ENCODE measurements around the gene DUOX1.

The DUOX1 gene

DNA sequence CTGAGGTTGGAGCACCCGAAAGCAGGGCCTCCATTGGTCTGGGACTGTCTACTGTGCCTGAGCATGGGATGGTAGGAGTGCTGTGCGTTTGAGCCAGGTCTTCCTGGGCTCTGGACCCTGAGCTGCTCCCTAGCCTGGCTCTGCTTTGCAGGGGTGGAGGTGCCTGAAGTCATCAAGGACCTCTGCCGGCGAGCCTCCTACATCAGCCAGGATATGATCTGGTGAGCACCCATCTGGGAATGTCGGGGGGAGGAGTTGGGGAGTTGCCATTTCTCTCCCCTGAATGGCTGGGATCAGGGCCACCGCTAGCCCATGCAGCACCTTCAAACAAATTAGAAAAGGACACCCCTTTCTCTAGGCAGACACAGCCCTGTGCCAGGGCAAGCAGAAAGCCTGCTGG, 20.7 kb downstream of the DUOX1 start:
- Mint-ChIP-seq H3K9me3 (no peaks in the 10 kb centered on the region), H3K36me3 (ENCODE audit: low read depth) (peaks cover 8% of the 10 kb centered on the region), H3K4me1 (ENCODE audit: low read depth) (no peaks in the 10 kb centered on the region), H3K4me3 (no peak overlapping the region), H3K27me3 (ENCODE audit: low read depth) (no peaks in the 10 kb centered on the region), H3K27ac (no peak overlapping the region)
- no peak for DNase-seq (ENCODE audit: low spot score)

DNA sequence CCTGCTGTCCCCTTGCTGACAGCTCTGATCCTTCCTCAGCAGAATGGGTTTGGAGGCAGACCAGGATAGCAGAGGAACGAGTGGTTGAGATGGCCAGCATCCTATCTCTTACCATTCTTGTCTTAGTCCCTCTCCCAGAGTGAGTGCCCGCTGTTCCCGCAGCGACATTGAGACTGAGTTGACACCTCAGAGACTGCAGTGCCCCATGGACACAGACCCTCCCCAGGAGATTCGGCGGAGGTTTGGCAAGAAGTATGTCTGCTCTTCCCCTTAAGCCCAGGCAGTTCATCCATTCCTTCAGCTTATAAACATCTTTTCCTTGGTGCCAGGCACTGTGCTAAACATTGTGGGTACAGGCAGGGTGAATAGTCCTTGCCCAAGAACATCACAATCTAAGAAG, 21.2 kb downstream of the DUOX1 start:
- no peak overlapping the region for H3K27ac Mint-ChIP-seq
- H3K27me3 Mint-ChIP-seq (ENCODE audit: low read depth): no peaks in the 10 kb centered on the region
- H3K4me1 Mint-ChIP-seq (ENCODE audit: low read depth): no peaks in the 10 kb centered on the region
- H3K9me3 Mint-ChIP-seq: no peaks in the 10 kb centered on the region
- no peak overlapping the region for H3K4me3 Mint-ChIP-seq
- peaks cover 8% of the 10 kb centered on the region for H3K36me3 Mint-ChIP-seq (ENCODE audit: low read depth)
- no peak for DNase-seq (ENCODE audit: low spot score)

DNA sequence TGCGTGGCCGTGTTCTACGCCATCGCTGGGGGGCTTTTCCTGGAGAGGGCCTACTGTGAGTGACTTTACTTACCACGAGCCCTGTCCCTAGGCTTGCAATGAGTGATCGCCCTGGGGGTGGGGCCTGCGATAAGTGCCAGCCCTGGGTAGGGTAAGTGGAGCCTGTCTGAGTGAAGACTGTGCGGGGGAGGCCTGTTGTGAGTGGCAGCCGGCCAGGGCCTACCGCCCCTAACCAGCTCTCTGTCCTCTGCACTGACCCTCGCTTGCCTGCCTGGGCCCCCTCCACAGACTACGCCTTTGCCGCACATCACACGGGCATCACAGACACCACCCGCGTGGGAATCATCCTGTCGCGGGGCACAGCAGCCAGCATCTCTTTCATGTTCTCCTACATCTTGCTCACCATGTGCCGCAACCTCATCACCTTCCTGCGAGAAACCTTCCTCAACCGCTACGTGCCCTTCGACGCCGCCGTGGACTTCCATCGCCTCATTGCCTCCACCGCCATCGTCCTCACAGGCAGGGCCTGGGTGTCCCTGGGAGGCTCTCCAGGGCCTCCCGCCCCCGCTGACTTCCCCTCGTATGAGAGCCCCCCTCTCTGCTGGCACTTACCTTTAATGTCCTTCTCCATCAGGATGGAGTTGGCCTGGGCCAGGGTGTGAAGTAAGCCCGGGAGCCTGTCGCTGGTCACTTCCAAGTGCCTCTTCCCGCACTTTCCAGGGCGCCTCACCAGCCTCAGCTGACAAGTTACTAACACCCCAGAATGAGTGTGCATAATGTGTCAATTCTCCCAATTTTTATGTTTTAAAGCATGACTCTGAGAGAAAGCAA, 22.4 kb downstream of the DUOX1 start:
- DNase-seq (ENCODE audit: low spot score): no peak
- H3K4me3 Mint-ChIP-seq: no peak overlapping the region
- H3K36me3 Mint-ChIP-seq (ENCODE audit: low read depth): peaks cover 8% of the 10 kb centered on the region
- H3K27ac Mint-ChIP-seq: no peak overlapping the region
- H3K27me3 Mint-ChIP-seq (ENCODE audit: low read depth): no peaks in the 10 kb centered on the region
- H3K4me1 Mint-ChIP-seq (ENCODE audit: low read depth): peaks cover 5% of the 10 kb centered on the region
- no peaks in the 10 kb centered on the region for H3K9me3 Mint-ChIP-seq

DNA sequence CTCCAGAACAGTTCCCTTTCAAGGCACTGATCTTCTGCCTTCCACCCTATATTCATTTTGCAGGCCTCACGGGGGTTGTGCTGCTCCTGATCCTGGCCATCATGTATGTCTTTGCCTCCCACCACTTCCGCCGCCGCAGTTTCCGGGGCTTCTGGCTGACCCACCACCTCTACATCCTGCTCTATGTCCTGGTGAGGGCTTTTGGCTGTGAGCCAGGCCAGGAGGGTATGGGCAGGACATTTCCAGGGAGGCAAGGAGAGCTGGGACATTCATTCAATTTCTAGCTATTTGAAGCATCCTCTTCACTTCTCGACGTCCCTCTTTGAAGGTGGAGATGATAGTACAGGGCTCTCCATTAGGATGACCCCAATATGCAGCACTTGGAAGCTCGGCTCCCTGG, 25.9 kb downstream of the DUOX1 start:
- H3K4me3 Mint-ChIP-seq: no peak overlapping the region
- H3K27ac Mint-ChIP-seq: no peak overlapping the region
- H3K9me3 Mint-ChIP-seq: no peaks in the 10 kb centered on the region
- no peak for DNase-seq (ENCODE audit: low spot score)
- H3K27me3 Mint-ChIP-seq (ENCODE audit: low read depth): no peaks in the 10 kb centered on the region
- peaks cover 16% of the 10 kb centered on the region for H3K4me1 Mint-ChIP-seq (ENCODE audit: low read depth)
- H3K36me3 Mint-ChIP-seq (ENCODE audit: low read depth): peaks cover 9% of the 10 kb centered on the region

DNA sequence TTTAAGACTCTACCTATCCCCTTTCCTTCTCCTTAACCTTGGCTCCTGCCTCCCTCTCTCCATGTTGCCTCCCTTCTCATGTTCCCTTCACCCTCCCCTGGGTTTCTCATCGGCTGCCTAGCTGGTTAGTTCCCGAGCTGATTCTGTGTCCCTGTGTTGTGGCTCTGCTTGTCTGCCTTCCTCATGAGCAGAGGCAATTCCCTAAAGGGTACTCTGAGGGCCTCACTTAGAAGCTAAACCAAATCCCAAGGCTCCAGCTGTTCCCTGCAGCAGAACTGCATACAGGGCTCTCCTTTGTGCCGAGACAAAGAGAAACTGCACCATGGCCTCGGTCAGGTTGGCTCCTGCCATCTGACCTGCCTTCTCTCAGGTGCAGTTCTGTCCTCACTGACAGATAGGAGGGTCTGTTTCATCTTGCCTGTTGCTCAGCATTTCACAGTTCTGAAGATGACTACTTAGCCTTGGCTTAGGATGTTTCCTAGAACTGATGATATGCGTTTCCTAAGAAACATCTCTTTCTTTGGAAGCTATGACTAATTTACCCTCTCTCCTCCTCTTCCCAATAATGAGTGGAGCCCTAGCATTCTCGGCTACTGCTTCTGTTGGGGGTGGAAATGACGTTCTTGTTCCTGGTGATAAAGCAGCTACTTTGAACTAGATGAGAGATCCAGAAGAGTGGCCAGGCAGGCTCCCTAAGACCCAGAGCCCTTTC, 27.1 kb downstream of the DUOX1 start:
- no peak for DNase-seq (ENCODE audit: low spot score)
- Mint-ChIP-seq H3K36me3 (ENCODE audit: low read depth) (peaks cover 6% of the 10 kb centered on the region), H3K27ac (peak overlapping the region; percentile 66), H3K4me1 (ENCODE audit: low read depth) (peaks cover 16% of the 10 kb centered on the region), H3K4me3 (no peak overlapping the region), H3K9me3 (no peaks in the 10 kb centered on the region), H3K27me3 (ENCODE audit: low read depth) (no peaks in the 10 kb centered on the region)

DNA sequence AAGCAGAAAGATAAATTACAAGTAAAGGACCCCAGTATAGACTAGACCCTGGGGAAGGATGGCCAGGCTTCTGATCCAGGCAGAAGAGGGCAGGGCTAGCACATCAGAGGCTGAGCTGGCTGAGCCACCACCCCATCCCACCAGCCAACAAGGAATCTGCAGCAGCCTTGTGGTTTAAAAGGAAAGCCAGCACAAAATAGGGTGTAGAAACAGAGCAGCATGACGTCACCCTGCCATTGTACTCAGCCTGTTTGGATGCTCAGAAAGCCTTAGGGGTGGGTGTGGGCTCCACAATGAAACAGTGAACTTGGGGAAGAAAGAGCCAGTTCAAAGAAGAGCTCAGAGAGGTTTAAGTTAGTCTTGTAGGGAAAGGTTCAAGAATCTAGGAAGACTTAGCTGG, 28.2 kb downstream of the DUOX1 start:
- peaks cover 18% of the 10 kb centered on the region for H3K4me1 Mint-ChIP-seq (ENCODE audit: low read depth)
- H3K36me3 Mint-ChIP-seq (ENCODE audit: low read depth): peaks cover 1% of the 10 kb centered on the region
- H3K27me3 Mint-ChIP-seq (ENCODE audit: low read depth): no peaks in the 10 kb centered on the region
- H3K27ac Mint-ChIP-seq: peak overlapping the region; percentile 46
- H3K9me3 Mint-ChIP-seq: no peaks in the 10 kb centered on the region
- DNase-seq (ENCODE audit: low spot score): peak; percentile 30
- no peak overlapping the region for H3K4me3 Mint-ChIP-seq

DNA sequence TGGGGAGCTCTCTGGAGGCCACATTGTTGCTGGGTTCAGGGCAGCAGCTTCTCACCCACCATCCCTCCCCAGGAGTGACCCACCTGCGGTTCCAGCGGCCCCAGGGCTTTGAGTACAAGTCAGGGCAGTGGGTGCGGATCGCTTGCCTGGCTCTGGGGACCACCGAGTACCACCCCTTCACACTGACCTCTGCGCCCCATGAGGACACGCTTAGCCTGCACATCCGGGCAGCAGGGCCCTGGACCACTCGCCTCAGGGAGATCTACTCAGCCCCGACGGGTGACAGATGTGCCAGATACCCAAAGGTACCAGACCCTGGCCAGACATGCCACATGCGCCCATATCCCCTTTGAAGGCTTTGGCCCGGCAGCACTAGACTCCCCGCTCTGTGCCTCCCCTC, 31.9 kb downstream of the DUOX1 start:
- Mint-ChIP-seq H3K4me1 (ENCODE audit: low read depth) (peaks cover 23% of the 10 kb centered on the region), H3K27me3 (ENCODE audit: low read depth) (no peaks in the 10 kb centered on the region), H3K4me3 (no peak overlapping the region), H3K9me3 (no peaks in the 10 kb centered on the region), H3K27ac (no peak overlapping the region), H3K36me3 (ENCODE audit: low read depth) (peaks cover 3% of the 10 kb centered on the region)
- no peak for DNase-seq (ENCODE audit: low spot score)

DNA sequence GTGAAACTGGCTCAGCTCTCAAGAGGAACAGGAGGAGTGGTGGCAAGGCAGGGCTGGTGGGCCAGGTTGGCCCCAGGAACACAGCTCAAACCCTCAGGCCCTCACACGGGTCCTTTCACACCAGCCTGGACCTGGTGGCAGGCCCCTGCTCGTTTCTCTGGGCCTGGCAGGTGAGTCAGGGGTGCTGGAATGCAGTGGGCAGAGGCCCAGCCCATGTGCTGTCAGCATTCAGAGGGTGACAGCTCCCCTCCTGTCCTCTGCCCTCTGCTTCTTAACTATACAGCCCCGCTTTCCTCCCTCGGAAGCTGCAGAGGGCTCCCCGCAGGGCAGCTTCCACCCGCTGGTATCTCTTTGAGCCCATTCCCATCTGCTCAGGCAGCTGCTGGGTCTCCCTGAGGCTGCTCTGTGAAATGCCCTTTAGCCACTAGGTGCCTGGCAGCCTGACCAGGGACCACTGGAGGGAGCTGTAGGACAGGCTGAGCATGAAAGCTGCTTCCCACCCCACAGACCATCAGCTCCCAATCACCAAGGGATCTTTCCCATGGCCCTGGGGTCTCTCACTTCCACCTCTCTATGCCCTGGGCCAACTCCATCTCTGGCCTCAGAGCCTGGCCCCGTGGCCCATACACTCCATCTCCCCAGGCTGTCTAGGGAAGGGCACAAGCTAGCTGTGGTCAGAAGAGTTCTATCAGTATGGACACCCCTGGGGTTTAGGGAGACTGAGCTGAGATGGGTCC, 33.1 kb downstream of the DUOX1 start:
- Mint-ChIP-seq H3K4me3 (no peak overlapping the region), H3K9me3 (no peaks in the 10 kb centered on the region), H3K4me1 (ENCODE audit: low read depth) (peaks cover 19% of the 10 kb centered on the region), H3K36me3 (ENCODE audit: low read depth) (peaks cover 3% of the 10 kb centered on the region), H3K27ac (no peak overlapping the region), H3K27me3 (ENCODE audit: low read depth) (no peaks in the 10 kb centered on the region)
- peak; percentile 50 for DNase-seq (ENCODE audit: low spot score)

DNA sequence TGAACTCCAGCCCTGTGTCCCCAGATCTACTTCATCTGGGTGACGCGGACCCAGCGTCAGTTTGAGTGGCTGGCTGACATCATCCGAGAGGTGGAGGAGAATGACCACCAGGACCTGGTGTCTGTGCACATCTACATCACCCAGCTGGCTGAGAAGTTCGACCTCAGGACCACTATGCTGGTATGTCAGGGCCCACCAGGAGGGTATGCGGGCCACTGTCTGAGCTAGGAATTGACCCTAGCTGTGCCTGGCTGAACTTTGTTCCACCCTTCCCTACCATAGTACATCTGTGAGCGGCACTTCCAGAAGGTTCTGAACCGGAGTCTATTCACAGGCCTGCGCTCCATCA, 33.7 kb downstream of the DUOX1 start:
- DNase-seq (ENCODE audit: low spot score): no peak
- no peak overlapping the region for H3K4me3 Mint-ChIP-seq

DNA sequence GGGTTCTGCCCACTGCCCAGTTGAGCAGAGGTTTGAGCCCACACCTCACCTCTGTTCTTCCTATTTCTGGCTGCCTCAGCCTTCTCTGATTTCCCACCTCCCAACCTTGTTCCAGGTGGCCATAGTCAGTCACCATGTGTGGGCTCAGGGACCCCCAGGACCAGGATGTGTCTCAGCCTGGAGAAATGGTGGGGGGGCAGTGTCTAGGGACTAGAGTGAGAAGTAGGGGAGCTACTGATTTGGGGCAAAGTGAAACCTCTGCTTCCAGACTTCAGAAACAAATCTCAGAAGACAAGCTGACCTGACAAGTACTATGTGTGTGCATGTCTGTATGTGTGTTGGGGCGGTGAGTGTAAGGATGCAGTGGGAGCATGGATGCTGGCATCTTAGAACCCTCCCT, 35.1 kb downstream of the DUOX1 start:
- peaks cover 3% of the 10 kb centered on the region for H3K36me3 Mint-ChIP-seq (ENCODE audit: low read depth)
- H3K4me3 Mint-ChIP-seq: peak overlapping the region; percentile 83
- no peaks in the 10 kb centered on the region for H3K9me3 Mint-ChIP-seq
- H3K4me1 Mint-ChIP-seq (ENCODE audit: low read depth): peaks cover 11% of the 10 kb centered on the region
- H3K27ac Mint-ChIP-seq: peak overlapping the region; percentile 81
- no peak for DNase-seq (ENCODE audit: low spot score)
- no peaks in the 10 kb centered on the region for H3K27me3 Mint-ChIP-seq (ENCODE audit: low read depth)

More for the DNA sequence above, 33.7 kb downstream of the DUOX1 start:
- H3K27me3 Mint-ChIP-seq (ENCODE audit: low read depth): no peaks in the 10 kb centered on the region
- H3K36me3 Mint-ChIP-seq (ENCODE audit: low read depth): peaks cover 3% of the 10 kb centered on the region
- peaks cover 16% of the 10 kb centered on the region for H3K4me1 Mint-ChIP-seq (ENCODE audit: low read depth)
- no peaks in the 10 kb centered on the region for H3K9me3 Mint-ChIP-seq
- H3K27ac Mint-ChIP-seq: no peak overlapping the region

DNA sequence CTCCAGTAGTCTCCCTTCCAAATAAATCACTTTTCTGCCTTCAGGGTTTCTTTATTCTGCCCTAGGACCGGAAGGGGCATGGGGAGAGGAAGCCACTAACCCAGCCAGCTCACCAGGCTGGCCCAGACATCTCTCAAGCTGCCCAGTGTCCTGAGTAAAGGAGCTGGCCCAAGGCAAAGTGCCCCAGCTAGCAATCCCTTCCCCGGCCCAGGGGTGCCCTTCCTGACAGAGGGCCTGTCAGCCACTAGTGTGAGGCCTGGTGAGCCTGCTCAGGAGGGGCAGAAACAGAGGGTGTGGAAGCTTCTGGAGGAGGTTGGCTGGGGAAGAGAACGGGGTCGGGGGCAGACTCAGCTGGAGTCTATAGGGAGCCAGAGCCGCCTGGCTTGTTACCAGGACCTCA, 35.7 kb downstream of the DUOX1 start:
- peaks cover 3% of the 10 kb centered on the region for H3K36me3 Mint-ChIP-seq (ENCODE audit: low read depth)
- peaks cover 11% of the 10 kb centered on the region for H3K4me1 Mint-ChIP-seq (ENCODE audit: low read depth)
- H3K4me3 Mint-ChIP-seq: peak overlapping the region; percentile 83
- H3K27ac Mint-ChIP-seq: peak overlapping the region; percentile 81
- H3K9me3 Mint-ChIP-seq: no peaks in the 10 kb centered on the region
- DNase-seq (ENCODE audit: low spot score): no peak
- no peaks in the 10 kb centered on the region for H3K27me3 Mint-ChIP-seq (ENCODE audit: low read depth)

DNA sequence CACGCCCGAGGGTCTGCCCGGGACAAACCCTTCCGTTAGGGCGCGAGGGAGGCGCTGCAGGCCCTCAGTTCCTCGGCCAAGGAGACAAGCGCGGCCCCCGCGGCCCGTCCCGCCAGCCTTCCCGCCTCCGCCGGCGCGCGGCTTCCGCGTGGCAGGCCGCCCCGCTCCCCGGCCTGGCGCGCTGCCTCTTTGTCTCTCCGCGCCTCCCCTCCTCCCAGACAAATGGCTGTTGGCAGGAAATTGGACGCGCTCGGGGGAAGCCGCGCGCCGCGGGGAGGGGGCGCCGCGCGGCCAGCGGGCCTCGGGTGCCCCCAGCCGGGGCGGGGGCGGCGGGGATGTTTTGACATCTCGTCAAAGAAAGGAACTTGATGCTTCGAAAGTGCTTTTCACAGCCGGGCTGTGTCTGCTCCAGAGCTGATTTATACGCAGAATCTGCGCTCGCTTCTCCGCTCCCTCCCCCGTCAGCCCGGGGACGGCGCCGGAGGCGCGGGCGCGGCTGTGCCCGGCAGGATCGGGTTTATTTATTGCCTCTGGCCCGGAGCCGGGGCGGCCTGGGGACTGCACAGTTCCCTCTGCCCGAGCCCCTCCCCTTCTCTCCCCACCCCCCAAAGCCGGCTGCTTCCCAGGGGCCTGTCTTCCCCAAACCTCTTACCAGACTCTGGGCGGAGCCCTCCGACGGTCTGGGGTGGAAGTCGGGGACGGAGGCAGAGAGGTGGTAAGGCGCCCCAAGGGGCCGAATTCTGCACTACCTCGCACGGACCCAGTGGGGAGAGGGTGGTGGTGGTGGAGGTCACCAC, 37.2 kb downstream of the DUOX1 start:
- no peaks in the 10 kb centered on the region for H3K9me3 Mint-ChIP-seq
- H3K27ac Mint-ChIP-seq: peak overlapping the region; percentile 83
- peak overlapping the region; percentile 64 for H3K4me3 Mint-ChIP-seq
- no peaks in the 10 kb centered on the region for H3K27me3 Mint-ChIP-seq (ENCODE audit: low read depth)
- DNase-seq (ENCODE audit: low spot score): peak; percentile 79
- peaks cover 11% of the 10 kb centered on the region for H3K4me1 Mint-ChIP-seq (ENCODE audit: low read depth)
- peaks cover 2% of the 10 kb centered on the region for H3K36me3 Mint-ChIP-seq (ENCODE audit: low read depth)

DNA sequence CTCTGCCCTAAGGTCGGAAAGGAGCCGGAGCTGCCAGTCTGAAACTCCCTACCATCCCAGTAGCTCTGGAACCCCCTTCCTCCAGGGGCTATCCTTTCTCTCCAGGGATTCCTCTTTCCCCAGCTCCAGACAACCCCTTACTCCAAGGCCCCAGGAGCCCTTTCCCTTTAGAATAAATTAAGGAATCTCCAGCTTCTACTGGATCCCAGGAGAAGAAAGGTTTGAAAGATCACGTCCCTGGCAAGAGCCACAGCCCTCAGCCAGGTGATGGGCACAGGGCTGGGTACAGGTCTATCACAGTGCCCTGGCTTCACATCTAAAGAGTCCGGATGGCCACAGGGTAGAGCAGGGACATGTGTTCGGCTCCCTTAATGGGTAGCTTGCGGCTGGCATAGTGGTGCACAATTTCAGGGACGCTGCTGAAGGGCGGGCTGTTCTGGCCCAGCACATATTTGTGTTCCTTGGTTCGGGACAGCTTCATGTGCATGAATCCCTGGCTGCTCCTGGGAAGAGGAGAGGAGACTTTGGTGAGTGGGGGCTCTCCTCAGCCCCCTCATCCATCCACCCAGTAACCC, 37.9 kb downstream of the DUOX1 start:
- Mint-ChIP-seq H3K36me3 (ENCODE audit: low read depth) (peaks cover 2% of the 10 kb centered on the region), H3K9me3 (no peaks in the 10 kb centered on the region), H3K27ac (peak overlapping the region; percentile 83), H3K4me3 (peak overlapping the region; percentile 64), H3K4me1 (ENCODE audit: low read depth) (peaks cover 9% of the 10 kb centered on the region), H3K27me3 (ENCODE audit: low read depth) (no peaks in the 10 kb centered on the region)
- no peak for DNase-seq (ENCODE audit: low spot score)

All from T-helper 2 cell treated with Interferon-gamma antibody and Interleukin-4, amounts not matched to agents 5 μg/mL and 100 μg/mL, for 36 hours (primary cell).